GM23248 (cell line): ENCODE results near the gene SP3. TPM values are rescaled to one million over a fixed set of nuclear protein-coding genes. Genes with fewer than 3 reads are reported as not detected.

Experiments used
- DNase-seq: peaks from one replicate; pipeline ENCODE4 v3.0.0-alpha.2; 2015
- H2AFZ ChIP-seq: fragments of 200-600 bp; sonication (generic); 2 replicates; pipeline ENCODE4 v1.6.1; 2016; ENCODE audit warnings: antibody characterized with exemption
- H3F3A ChIP-seq: fragments of 200-600 bp; sonication (generic); 2 replicates; pipeline ENCODE4 v1.6.1; 2016; ENCODE audit warnings: mild to moderate bottlenecking, antibody characterized with exemption, mixed run types; ENCODE audit not compliant: insufficient read depth
- H3K27ac ChIP-seq: fragments of 200-600 bp; sonication (generic); 2 replicates; pipeline ENCODE4 v1.5.1; 2016; ENCODE audit warnings: mild to moderate bottlenecking
- H3K27me3 ChIP-seq: fragments of 200-600 bp; sonication (generic); replicated peaks from 2 replicates; pipeline ENCODE4 v1.6.1; 2016; ENCODE audit warnings: mild to moderate bottlenecking; ENCODE audit not compliant: insufficient read depth
- H3K36me3 ChIP-seq: fragments of 200-600 bp; sonication (generic); 2 replicates; pipeline ENCODE4 v1.6.1; 2016; ENCODE audit warnings: low read depth, mild to moderate bottlenecking
- H3K4me1 ChIP-seq: fragments of 200-600 bp; sonication (generic); 2 replicates; pipeline ENCODE4 v1.6.1; 2016; ENCODE audit warnings: mild to moderate bottlenecking; ENCODE audit not compliant: insufficient read depth
- H3K4me2 ChIP-seq: fragments of 200-600 bp; sonication (generic); one replicate; pipeline ENCODE4 v1.6.1; 2016; ENCODE audit warnings: mild to moderate bottlenecking; ENCODE audit not compliant: unreplicated experiment
- H3K4me3 ChIP-seq: fragments of 200-600 bp; sonication (generic); 2 replicates; pipeline ENCODE4 v1.5.1; 2016; ENCODE audit warnings: mild to moderate bottlenecking
- H3K79me2 ChIP-seq: fragments of 200-600 bp; sonication (generic); 2 replicates; pipeline ENCODE4 v1.6.1; 2016; ENCODE audit warnings: mild to moderate bottlenecking; ENCODE audit not compliant: insufficient read depth
- H3K9ac ChIP-seq: fragments of 200-600 bp; sonication (generic); 2 replicates; pipeline ENCODE4 v1.6.1; 2016; ENCODE audit warnings: mild to moderate bottlenecking
- H3K9me2 ChIP-seq: fragments of 200-600 bp; sonication (generic); 2 replicates; pipeline ENCODE4 v1.6.1; 2016; ENCODE audit warnings: mixed run types, mild to moderate bottlenecking, moderate library complexity; ENCODE audit not compliant: insufficient read depth
- H3K9me3 ChIP-seq: fragments of 200-600 bp; sonication (generic); one replicate; pipeline ENCODE4 v1.6.1; 2017; ENCODE audit warnings: low read depth
- H4K20me1 ChIP-seq: fragments of 200-600 bp; sonication (generic); 2 replicates; pipeline ENCODE4 v1.6.0; 2016; ENCODE audit not compliant: insufficient read depth
- EZH2 ChIP-seq: fragments of 200-600 bp; sonication (generic); IDR thresholded peaks from 2 replicates; pipeline ENCODE4 v1.6.1; 2018; ENCODE audit warnings: antibody characterized with exemption, mild to moderate bottlenecking; ENCODE audit not compliant: insufficient read depth, poor library complexity, severe bottlenecking
- EZH2phosphoT487 ChIP-seq: fragments of 200-600 bp; sonication (generic); IDR thresholded peaks from 2 replicates; pipeline ENCODE4 v1.6.1; 2018; ENCODE audit warnings: antibody characterized with exemption, moderate library complexity, mild to moderate bottlenecking, low read depth; ENCODE audit not compliant: insufficient read depth
- WGBS, 2 experiments: methylation state at CpG; one replicate each; pipeline ENCODE4 v1.1.6; 2015 to 2017; ENCODE audit warnings: low lambda C conversion rate in 2 of 2, low coverage in 1 of 2; ENCODE audit errors: missing lambda C conversion rate in 2 of 2; 5-methylcytosine and 5-hydroxymethylcytosine counted together
- in situ Hi-C: fragments of 300-500 bp; cut with MboI; formaldehyde crosslinking; loops from 2 replicates; pipeline ENCODE4 v1.15.0; 2020
- polyA plus RNA-seq: library from polyadenylated mRNA; unstranded; fragments of >200 nt; fragmentation: Nextera tagmentation; extraction: Ambion mirVana; gene quantifications from 2 replicates; pipeline ENCODE4 v1.2.1, GENCODE V29; 2016
- total RNA-seq: library from RNA; depleted of rRNA; stranded (reverse); fragments of >200 nt; shearing (Covaris generic); gene quantifications from 2 replicates; pipeline ENCODE4 v1.2.3, GENCODE V29; 2014

Gene SP3
- total and polyA plus RNA-seq, 2 experiments from 2014 or later = 27.7 to 78.8 TPM

- Histone ChIP-seq H3K4me2 (no peak overlapping the region), H3K79me2 (no peaks in the 10 kb centered on the region), H3K9me3 (no peaks in the 10 kb centered on the region), H3K4me3 (no peak overlapping the region), H3K36me3 (no peaks in the 10 kb centered on the region), H4K20me1 (no peaks in the 10 kb centered on the region), H3K27ac (no peak overlapping the region), H3K4me1 (peaks cover 16% of the 10 kb centered on the region), H3F3A (peaks cover 6% of the 10 kb centered on the region), H3K9ac (no peak overlapping the region), H2AFZ (no peak overlapping the region), H3K9me2 (no peaks in the 10 kb centered on the region), H3K27me3 (no peaks in the 10 kb centered on the region)
- TF ChIP-seq EZH2phosphoT487 (no peak), EZH2 (no peak)
- WGBS, 2 experiments = 88 to 97% methylated on average over 1 of the region's 1 CpG
- in situ Hi-C loops = no loop called here
- DNase-seq = no peak
These were observed 24.7 kb upstream of the SP3 start for GRCh38 chr2:173989884-173990215.

DNA sequence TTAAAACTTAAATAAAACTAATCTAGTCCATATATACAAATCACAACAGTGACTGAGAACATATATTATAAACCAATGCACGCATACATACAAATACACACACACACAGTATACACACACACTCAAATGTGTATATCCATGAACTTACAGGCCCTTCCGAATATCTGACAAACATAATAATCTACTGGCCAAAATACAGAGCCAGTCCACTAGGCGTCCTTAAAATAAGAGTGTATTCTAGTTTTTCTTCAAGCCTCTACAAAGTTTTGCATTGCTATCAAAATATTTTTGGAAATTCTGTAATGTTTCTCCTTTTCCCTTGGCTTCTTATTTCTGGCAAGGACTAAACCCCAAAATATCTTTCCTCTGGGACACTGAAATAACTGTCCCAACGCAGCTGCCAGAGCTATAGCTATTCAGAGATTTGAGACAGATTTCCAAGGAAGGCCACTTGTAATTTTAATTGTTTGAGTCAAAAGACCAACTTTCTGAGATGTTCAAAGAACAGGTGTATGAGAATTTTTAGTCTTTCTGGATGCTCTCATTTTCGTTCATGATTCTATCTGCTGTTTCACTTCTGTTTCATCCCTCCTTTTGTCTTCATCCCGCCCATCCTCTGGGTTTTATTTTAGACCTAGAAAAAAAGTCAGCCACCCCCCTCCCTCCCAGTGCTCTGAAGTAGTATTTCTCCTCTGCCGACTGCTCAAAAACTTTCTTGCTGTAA, 24.1 kb upstream of the SP3 start:
- no peaks in the 10 kb centered on the region for H4K20me1 ChIP-seq
- DNase-seq = no peak
- peaks cover 6% of the 10 kb centered on the region for H3F3A ChIP-seq
- no peaks in the 10 kb centered on the region for H3K79me2 ChIP-seq
- in situ Hi-C loops = no loop called here
- peaks cover 16% of the 10 kb centered on the region for H3K4me1 ChIP-seq
- H3K36me3 ChIP-seq = no peaks in the 10 kb centered on the region
- whole genome bisulfite sequencing, 2 experiments = 50 to 55% methylated on average over 7 of the region's 7 CpGs
- H3K27me3 ChIP-seq = no peaks in the 10 kb centered on the region
- no peaks in the 10 kb centered on the region for H3K9me2 ChIP-seq
- no peak for TF ChIP-seq EZH2phosphoT487
- TF ChIP-seq EZH2 = no peak
- H3K27ac ChIP-seq = no peak overlapping the region
- no peaks in the 10 kb centered on the region for H3K9me3 ChIP-seq
- H3K9ac ChIP-seq = no peak overlapping the region
- no peak overlapping the region for H3K4me2 ChIP-seq
- H2AFZ ChIP-seq = no peak overlapping the region
- no peak overlapping the region for H3K4me3 ChIP-seq

DNA sequence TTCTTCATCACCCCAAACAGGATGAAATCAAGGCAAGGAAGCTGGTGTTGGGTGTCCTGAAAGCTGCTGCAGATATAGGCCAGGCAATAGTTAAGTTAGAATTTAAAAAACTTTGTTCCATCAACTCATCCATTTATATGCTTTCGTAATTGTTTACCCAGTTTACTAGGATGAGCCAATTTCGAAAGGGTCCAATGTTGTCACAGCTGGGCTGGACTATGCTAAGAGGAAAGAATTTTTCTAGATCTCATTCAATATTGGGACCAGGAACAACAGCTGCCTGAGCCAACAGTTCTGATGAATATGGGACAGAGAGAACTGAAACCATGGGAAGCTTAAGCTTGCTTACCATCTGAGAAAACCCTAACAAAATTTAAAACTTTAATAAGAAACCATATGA, 21.6 kb upstream of the SP3 start:
- H2AFZ ChIP-seq = no peak overlapping the region
- peaks cover 24% of the 10 kb centered on the region for H3K4me1 ChIP-seq
- no peaks in the 10 kb centered on the region for H3K9me3 ChIP-seq
- no peaks in the 10 kb centered on the region for H4K20me1 ChIP-seq
- H3K27me3 ChIP-seq = no peaks in the 10 kb centered on the region
- H3K9me2 ChIP-seq = no peaks in the 10 kb centered on the region
- TF ChIP-seq EZH2phosphoT487 = no peak
- no peak overlapping the region for H3K4me2 ChIP-seq
- H3K4me3 ChIP-seq = no peak overlapping the region
- H3K36me3 ChIP-seq = no peaks in the 10 kb centered on the region
- DNase-seq = peak; percentile 35
- peaks cover 14% of the 10 kb centered on the region for H3F3A ChIP-seq
- no peak overlapping the region for H3K27ac ChIP-seq
- H3K9ac ChIP-seq = no peak overlapping the region
- in situ Hi-C loops = no loop called here
- H3K79me2 ChIP-seq = no peaks in the 10 kb centered on the region
- WGBS, 2 experiments = 26 to 27% methylated on average over 2 of the region's 2 CpGs

DNA sequence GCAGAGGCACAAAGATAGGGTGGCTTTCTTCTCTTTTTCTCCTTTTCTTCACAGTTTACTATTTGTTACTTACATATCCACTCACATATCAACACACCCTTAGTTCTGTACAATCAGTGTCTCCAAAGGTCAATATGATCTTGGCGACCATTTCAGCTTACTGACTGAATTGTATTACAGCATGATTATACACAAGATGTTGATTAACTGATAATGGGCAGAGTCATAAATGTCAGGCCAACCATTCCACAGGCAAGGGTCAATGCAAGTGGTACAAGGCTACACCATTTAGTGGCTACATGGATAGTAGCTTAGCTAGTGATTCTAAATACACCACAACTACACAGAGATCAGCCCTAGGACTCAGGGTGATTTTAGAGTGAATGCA, 20.4 kb upstream of the SP3 start:
- H3K79me2 ChIP-seq = no peaks in the 10 kb centered on the region
- H3K4me1 ChIP-seq = peaks cover 13% of the 10 kb centered on the region
- DNase-seq = no peak
- no peaks in the 10 kb centered on the region for H4K20me1 ChIP-seq
- no peaks in the 10 kb centered on the region for H3K27me3 ChIP-seq
- H3K4me3 ChIP-seq = no peak overlapping the region
- in situ Hi-C loops = no loop called here
- H3K9me3 ChIP-seq = no peaks in the 10 kb centered on the region
- peaks cover 10% of the 10 kb centered on the region for H3F3A ChIP-seq
- H3K27ac ChIP-seq = no peak overlapping the region
- WGBS, 2 experiments = 89 to 95% methylated on average over 1 of the region's 1 CpG
- no peak overlapping the region for H3K9ac ChIP-seq
- no peak for TF ChIP-seq EZH2
- no peak for TF ChIP-seq EZH2phosphoT487
- H3K36me3 ChIP-seq = no peaks in the 10 kb centered on the region
- no peak overlapping the region for H2AFZ ChIP-seq
- H3K4me2 ChIP-seq = no peak overlapping the region
- no peaks in the 10 kb centered on the region for H3K9me2 ChIP-seq
